HepG2 (cell line): ENCODE measurements around the gene NGRN. TPM values are rescaled to one million over a fixed set of nuclear protein-coding genes. Genes with fewer than 3 reads are reported as not detected.

ENCODE experiments used
- ATAC-seq: fragments of 200-7000 bp; cut with Tn5 transposase; 3 replicates; pipeline ENCODE4 v1.9.1; 2020; ENCODE audit warnings: mild to moderate bottlenecking, moderate library complexity
- BruUV-seq: library from RNA; stranded (reverse); fragments of 400-500 nt; replicated peaks from 2 replicates; lab custom pipeline; 2021; lab: Mats Ljungman, UMichigan
- CTCF ChIA-PET: fragments of 300-600 bp; formaldehyde crosslinking; extraction: SDS; loops from one replicate; lab custom pipeline; 2021; ENCODE audit warnings: low total read pairs, inconsistent platforms, low intra/inter-chr PET ratio; lab: Yijun Ruan, JAX
- POLR2A ChIA-PET: fragments of 350-600 bp; sonication (Branson Sonifier 250); formaldehyde crosslinking; loops from one replicate; lab custom pipeline; 2020; ENCODE audit warnings: antibody characterized with exemption, inconsistent platforms; lab: Yijun Ruan, JAX
- DNase-seq: peaks from one replicate; pipeline ENCODE4 v3.0.0-alpha.2; 2015; ENCODE audit warnings: low spot score
- FAIRE-seq: peaks from 3 replicates; lab custom pipeline; 2011; peaks lifted over from hg19 to GRCh38; lab: Jason Lieb, UNC
- H2AFZ ChIP-seq: one replicate; pipeline ENCODE4 v1.6.1; 2011; ENCODE audit warnings: low read length, inconsistent platforms
- H3K27ac ChIP-seq: fragments of 300-600 bp; 3 replicates; pipeline ENCODE4 v1.8.0; 2011; ENCODE audit warnings: mixed run types, mild to moderate bottlenecking, mixed read lengths, low read length, inconsistent platforms; ENCODE audit not compliant: insufficient read depth; ENCODE audit errors: extremely low read length
- H3K27me3 ChIP-seq, 2 experiments: fragments of 200-600 bp in 1 of 2; 2 replicates in 1 of 2; 3 replicates in 1 of 2; pipeline versions ENCODE4 v1.6.0 to v1.8.0; 2011; ENCODE audit warnings: low read length in 2 of 2, mild to moderate bottlenecking in 2 of 2, moderate library complexity in 2 of 2, inconsistent platforms in 1 of 2; ENCODE audit not compliant: insufficient read depth in 2 of 2, control insufficient read depth in 1 of 2
- H3K36me3 ChIP-seq, 2 experiments: fragments of 200-600 bp in 1 of 2; replicated peaks in 1 of 2; 2 replicates in 1 of 2; 3 replicates in 1 of 2; pipeline versions ENCODE4 v1.5.1 to v1.8.0; 2011; ENCODE audit warnings: low read length in 2 of 2, inconsistent platforms in 1 of 2; ENCODE audit not compliant: insufficient read depth in 2 of 2, control insufficient read depth in 1 of 2
- H3K4me1 ChIP-seq: 2 replicates; pipeline ENCODE4 v1.5.1; 2012; ENCODE audit warnings: low read length, inconsistent platforms; ENCODE audit not compliant: insufficient read depth
- H3K4me2 ChIP-seq: 2 replicates; pipeline ENCODE4 v1.6.0; 2011; ENCODE audit warnings: low read depth, low read length, inconsistent platforms
- H3K4me3 ChIP-seq, 3 experiments: fragments of 200-600 bp in 1 of 3; sonication (generic), shearing (Covaris generic) in 1 of 3; replicated peaks in 1 of 3; 2 replicates each; pipeline ENCODE4 v1.5.1; 2011 to 2016; ENCODE audit warnings: low read length in 3 of 3, inconsistent platforms in 2 of 3, low read depth in 2 of 3, mild to moderate bottlenecking in 2 of 3, control low read depth in 1 of 3, mixed read lengths in 1 of 3; ENCODE audit not compliant: insufficient read depth in 1 of 3
- H3K79me2 ChIP-seq: one replicate; pipeline ENCODE4 v1.6.1; 2011; ENCODE audit warnings: low read length, inconsistent platforms; ENCODE audit not compliant: insufficient read depth
- H3K9ac ChIP-seq: 2 replicates; pipeline ENCODE4 v1.6.0; 2011; ENCODE audit warnings: mild to moderate bottlenecking, low read depth, low read length, inconsistent platforms; ENCODE audit not compliant: insufficient read depth
- H3K9me3 ChIP-seq: 2 replicates; pipeline ENCODE4 v1.5.1; 2012; ENCODE audit warnings: mild to moderate bottlenecking, low read length
- H4K20me1 ChIP-seq: 2 replicates; pipeline ENCODE4 v1.6.0; 2011; ENCODE audit warnings: inconsistent platforms, mild to moderate bottlenecking, low read length, moderate library complexity; ENCODE audit not compliant: insufficient read depth
- AKAP8 ChIP-seq: sonication (generic); formaldehyde crosslinking; IDR thresholded peaks from 2 replicates; pipeline ENCODE4 v1.5.1; 2020; ENCODE audit warnings: mild to moderate bottlenecking, missing genetic modification reagents
- BCL6 ChIP-seq: IDR thresholded peaks from 2 replicates; pipeline ENCODE4 v1.6.1; 2016; ENCODE audit warnings: missing genetic modification reagents, missing compliant biosample characterization
- FOXM1 ChIP-seq: sonication (generic); formaldehyde crosslinking; IDR thresholded peaks from 2 replicates; pipeline ENCODE4 v1.5.0; 2020; ENCODE audit warnings: missing genetic modification reagents
- JUNB ChIP-seq: sonication (generic); formaldehyde crosslinking; IDR thresholded peaks from 2 replicates; pipeline ENCODE4 v1.8.0; 2022; ENCODE audit warnings: missing genetic modification reagents, mild to moderate bottlenecking, borderline replicate concordance
- MEIS2 ChIP-seq: sonication (generic); formaldehyde crosslinking; IDR thresholded peaks from 2 replicates; pipeline ENCODE4 v1.9.0; 2021; ENCODE audit warnings: mild to moderate bottlenecking, missing genetic modification reagents
- NKX3-1 ChIP-seq: sonication (generic); formaldehyde crosslinking; IDR thresholded peaks from 2 replicates; pipeline ENCODE4 v1.5.0; 2020; ENCODE audit warnings: missing genetic modification reagents
- PCBP1 ChIP-seq: fragments of 200-400 bp; formaldehyde crosslinking; IDR thresholded peaks from 2 replicates; pipeline ENCODE4 v1.6.1; 2017; ENCODE audit warnings: mild to moderate bottlenecking, low read depth, low read length, borderline replicate concordance
- SETDB1 ChIP-seq: sonication (generic); formaldehyde crosslinking; IDR thresholded peaks from 2 replicates; pipeline ENCODE4 v1.5.1; 2020; ENCODE audit warnings: missing genetic modification reagents, mild to moderate bottlenecking, borderline replicate concordance
- ZHX2 ChIP-seq, 2 experiments: sonication (generic) in 1 of 2; formaldehyde crosslinking in 1 of 2; IDR thresholded peaks; 2 replicates each; pipeline versions ENCODE4 v1.6.1 to v1.9.0; 2014 to 2022; ENCODE audit warnings: antibody characterized with exemption in 1 of 2, borderline replicate concordance in 1 of 2, inconsistent platforms in 1 of 2, low read depth in 1 of 2, missing genetic modification reagents in 1 of 2
- ZNF33B ChIP-seq: sonication (generic); formaldehyde crosslinking; IDR thresholded peaks from 2 replicates; pipeline ENCODE4 v1.5.1; 2020; ENCODE audit warnings: mild to moderate bottlenecking, missing genetic modification reagents
- ZNF558 ChIP-seq: sonication (generic); formaldehyde crosslinking; IDR thresholded peaks from 2 replicates; pipeline ENCODE4 v1.9.0; 2022; ENCODE audit warnings: mild to moderate bottlenecking, missing genetic modification reagents, borderline replicate concordance
- ZNF749 ChIP-seq: sonication (generic); formaldehyde crosslinking; IDR thresholded peaks from 2 replicates; pipeline ENCODE4 v1.8.0; 2022; ENCODE audit warnings: mild to moderate bottlenecking, missing genetic modification reagents, moderate library complexity, borderline replicate concordance
- ZNF772 ChIP-seq: sonication (generic); formaldehyde crosslinking; IDR thresholded peaks from 2 replicates; pipeline ENCODE4 v1.5.0; 2020; ENCODE audit warnings: mild to moderate bottlenecking, missing genetic modification reagents
- ZNF776 ChIP-seq: sonication (generic); formaldehyde crosslinking; IDR thresholded peaks from 2 replicates; pipeline ENCODE4 v1.4.0; 2020; ENCODE audit warnings: mild to moderate bottlenecking, missing genetic modification reagents
- ZNF891 ChIP-seq: sonication (generic); formaldehyde crosslinking; IDR thresholded peaks from 2 replicates; pipeline ENCODE4 v1.5.0; 2020; ENCODE audit warnings: mild to moderate bottlenecking, missing genetic modification reagents
- WGBS: methylation state at CpG from one replicate; pipeline ENCODE4 v1.1.6; 2017; ENCODE audit warnings: low lambda C conversion rate; 5-methylcytosine and 5-hydroxymethylcytosine counted together
- in situ Hi-C: cut with HindIII; loops from 2 replicates; pipeline ENCODE4 v1.10.0; 2017; ENCODE audit warnings: low pct_unique_long_range_greater_than_20kb; ENCODE audit not compliant: extremely low pct_ligation_motif_present
- intact Hi-C: fragments of 100-400 bp; cut with micrococcal nuclease; formaldehyde crosslinking; loops from one replicate; pipeline ENCODE4 v1.10.0; 2022; ENCODE audit not compliant: unreplicated experiment
- polyA plus RNA-seq, 8 experiments: library from polyadenylated mRNA; depleted of rRNA in 3 of 8; stranded (reverse) in 7 of 8; unstranded in 1 of 8; fragments of >200 nt; fragmentation: Illumina TruSeq in 4 of 8; extraction: Trizol in 4 of 8; gene quantifications; 2 replicates each; pipeline versions ENCODE4 v1.2.1 to v1.2.3, GENCODE V29; 2011 to 2016; ENCODE audit warnings: low read depth in 4 of 8, missing spikeins in 1 of 8, mixed read lengths in 1 of 8; ENCODE audit not compliant: insufficient read depth in 1 of 8
- total RNA-seq, 5 experiments: library from RNA; depleted of rRNA; stranded (reverse); fragments of >200 nt; fragmentation: Illumina TruSeq; extraction: Trizol; gene quantifications; 2 replicates each; pipeline ENCODE4 v1.2.3, GENCODE V29; 2016; ENCODE audit warnings: low read depth in 1 of 5
- TF ChIP-seq, protein P1 (sequence below): sonication (generic); formaldehyde crosslinking; IDR thresholded peaks from 2 replicates; pipeline ENCODE4 v1.5.0; 2020; ENCODE audit warnings: missing genetic modification reagents

The NGRN gene
- total and polyA plus RNA-seq, 2 of the 13 experiments (the other 11 are each of a cell fraction or from before 2014, with no cell fraction given): 39.8 to 63.7 TPM

DNA sequence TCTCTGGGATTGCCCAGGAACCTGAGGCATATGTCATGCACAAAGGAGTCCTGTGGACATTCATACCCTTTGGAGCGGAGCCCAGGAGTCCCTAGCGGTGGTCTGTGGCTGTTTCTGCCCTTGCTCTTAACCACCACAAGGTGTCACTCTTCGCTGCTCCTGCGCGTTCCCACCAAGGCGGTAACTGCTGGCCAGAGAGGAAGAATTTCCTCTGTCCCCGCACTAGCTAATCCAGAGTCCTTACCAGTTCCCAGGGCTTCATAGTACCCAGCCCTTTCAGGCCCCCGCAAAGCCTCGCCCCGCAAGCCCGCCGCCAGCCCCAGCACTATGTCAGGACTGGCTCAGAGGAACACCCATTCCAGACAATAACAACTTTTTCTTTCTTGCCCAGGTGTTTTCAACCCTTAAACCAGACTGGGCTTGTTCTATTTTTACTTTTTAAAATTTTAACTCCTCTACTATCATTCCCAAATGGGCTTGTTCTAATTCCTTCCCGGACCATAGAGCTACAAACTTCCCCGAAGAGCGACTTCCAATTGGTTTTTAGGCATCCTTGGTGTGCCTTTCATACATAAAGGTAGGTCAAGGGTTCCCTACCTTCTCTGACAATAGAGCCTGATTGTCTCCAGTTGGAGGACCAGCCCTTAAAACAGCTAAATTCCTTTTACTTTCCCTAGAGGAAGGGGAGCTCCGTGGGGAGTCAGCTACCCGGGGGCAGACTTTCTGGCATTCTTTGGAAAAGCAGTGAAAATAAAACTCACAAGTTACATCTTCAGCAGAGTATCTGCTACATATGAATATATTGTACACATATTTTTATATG lies 54.8 kb downstream of the NGRN start:
- H4K20me1 ChIP-seq: no peaks in the 10 kb centered on the region
- no peaks in the 10 kb centered on the region for H3K27me3 ChIP-seq
- H3K27ac ChIP-seq: no peak overlapping the region
- H3K79me2 ChIP-seq: no peaks in the 10 kb centered on the region
- BruUV-seq: no TSS peak
- H3K36me3 ChIP-seq: no peaks in the 10 kb centered on the region
- DNase-seq (peak; percentile 84), ATAC-seq (peak; percentile 99), FAIRE-seq (peak; percentile 93)
- WGBS: 5% methylated on average over 15 of the region's 17 CpGs
- H3K9ac ChIP-seq: peak overlapping the region; percentile 23; the same call in 1 of the 2 replicates
- H3K4me1 ChIP-seq: 0 out of 2 replicates have a peak, but pooled peaks cover 7% of the 10 kb centered on the region
- peak overlapping the region in 2 of 3 experiments; percentile 15 to 32; a peak in 2 of 6 replicates for H3K4me3 ChIP-seq
- ChIA-PET POLR2A (no interaction called here), CTCF (interaction anchor here (0.8 to 2.6 kb wide), 5 partner anchors 42 to 374 kb away, joined by 3 to 55 read pairs (median 4); no protein-coding TSS in a partner anchor)
- in situ Hi-C loops: loop anchor here (5.0 kb wide), 1 partner anchor 162 kb away; no protein-coding TSS in a partner anchor
- peak overlapping the region; percentile 2 for H2AFZ ChIP-seq
- intact Hi-C loops: loop anchor here (1.0 to 5.0 kb wide), 3 partner anchors 162 to 373 kb away; no protein-coding TSS in a partner anchor
- no peaks in the 10 kb centered on the region for H3K9me3 ChIP-seq
- peak overlapping the region; percentile 69 for H3K4me2 ChIP-seq
- no peak for TF ChIP-seq MEIS2 (CRISPR knock-in tag)
- no peak for TF ChIP-seq SETDB1 (CRISPR knock-in tag)
- no peak for TF ChIP-seq FOXM1 (CRISPR knock-in tag)
- no peak for TF ChIP-seq ZHX2 (IDR thresholded peaks at IDR 0.05; ENCODE audit: low read depth)
- TF ChIP-seq ZHX2 (CRISPR knock-in tag; IDR thresholded peaks at IDR 0.05; ENCODE audit: borderline replicate concordance): no peak
- no peak for TF ChIP-seq AKAP8
- no peak for TF ChIP-seq JUNB (CRISPR knock-in tag)
- TF ChIP-seq ZNF772 (CRISPR knock-in tag): 0 out of 2 replicates have a peak, but pooled peaks have one; percentile 53
- TF ChIP-seq ZNF891 (CRISPR knock-in tag): no peak
- no peak for TF ChIP-seq NKX3-1
- TF ChIP-seq ZNF749 (CRISPR knock-in tag): no peak
- no peak for TF ChIP-seq ZNF558 (CRISPR knock-in tag)
- TF ChIP-seq BCL6 (CRISPR knock-in tag): 0 out of 2 replicates have a peak, but pooled peaks have one; percentile 18
- TF ChIP-seq PCBP1: no peak
- TF ChIP-seq, protein P1, sequence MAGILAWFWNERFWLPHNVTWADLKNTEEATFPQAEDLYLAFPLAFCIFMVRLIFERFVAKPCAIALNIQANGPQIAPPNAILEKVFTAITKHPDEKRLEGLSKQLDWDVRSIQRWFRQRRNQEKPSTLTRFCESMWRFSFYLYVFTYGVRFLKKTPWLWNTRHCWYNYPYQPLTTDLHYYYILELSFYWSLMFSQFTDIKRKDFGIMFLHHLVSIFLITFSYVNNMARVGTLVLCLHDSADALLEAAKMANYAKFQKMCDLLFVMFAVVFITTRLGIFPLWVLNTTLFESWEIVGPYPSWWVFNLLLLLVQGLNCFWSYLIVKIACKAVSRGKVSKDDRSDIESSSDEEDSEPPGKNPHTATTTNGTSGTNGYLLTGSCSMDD: no peak
- TF ChIP-seq ZNF33B: no peak
- TF ChIP-seq ZNF776 (CRISPR knock-in tag): 0 out of 2 replicates have a peak, but pooled peaks have one; percentile 46
